ENCODE results near the gene PERM1. TPM values are rescaled to one million over a fixed set of nuclear protein-coding genes. Genes with fewer than 3 reads are reported as not detected.

The PERM1 gene
- total and polyA plus RNA-seq, 4 donors, result 0.42 to 1.5 (median 0.49) TPM

DNA sequence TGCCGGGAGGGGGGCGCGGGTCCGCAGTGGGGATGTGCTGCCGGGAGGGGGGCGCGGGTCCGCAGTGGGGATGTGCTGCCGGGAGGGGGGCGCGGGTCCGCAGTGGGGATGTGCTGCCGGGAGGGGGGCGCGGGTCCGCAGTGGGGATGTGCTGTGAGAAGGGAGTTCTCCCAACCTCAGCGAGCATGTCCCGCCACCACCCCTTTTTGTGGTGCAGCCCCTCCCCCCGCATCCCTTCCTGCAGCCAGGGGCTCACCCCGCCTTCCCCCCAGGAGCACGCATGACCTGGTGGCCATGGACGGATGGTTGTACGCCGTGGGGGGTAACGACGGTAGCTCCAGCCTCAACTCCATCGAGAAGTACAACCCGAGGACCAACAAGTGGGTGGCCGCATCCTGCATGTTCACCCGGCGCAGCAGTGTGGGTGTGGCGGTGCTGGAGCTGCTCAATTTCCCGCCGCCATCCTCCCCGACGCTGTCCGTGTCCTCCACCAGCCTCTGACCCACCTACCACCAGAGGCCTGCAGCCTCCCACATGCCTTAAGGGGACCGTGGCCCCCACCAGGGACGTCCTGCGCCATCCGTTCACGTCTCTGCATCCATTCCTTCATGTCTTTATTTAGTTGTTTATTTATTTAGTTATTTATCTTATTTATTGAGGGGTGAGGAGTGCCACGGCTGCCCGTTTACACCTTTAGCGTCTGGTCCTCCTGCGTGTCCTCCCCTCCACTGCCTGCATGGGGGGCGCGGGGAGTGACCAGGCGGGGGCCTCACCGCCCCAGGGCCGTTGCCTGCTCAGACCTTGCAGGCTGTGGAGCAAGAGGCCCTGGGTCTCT lies 17.0 kb downstream of the PERM1 start:
- intact Hi-C loops (cut with DNase I), result no loop called here
- Histone ChIP-seq H3K36me3 (ENCODE audit: control insufficient read depth in 1 of 2, insufficient read depth in 2 of 2, low read length in 1 of 2) (no peaks in the 10 kb centered on the region), H3K27ac (ENCODE audit: low read depth in 1 of 2, low read length in 2 of 2) (no peak overlapping the region), H3K4me1 (ENCODE audit: control insufficient read depth in 1 of 2, insufficient read depth in 2 of 2, low read length in 2 of 2) (no peaks in the 10 kb centered on the region), H3K4me3 (ENCODE audit: low read length in 2 of 2) (no peak overlapping the region), H3K9me3 (ENCODE audit: control insufficient read depth, low read length) (no peaks in the 10 kb centered on the region), H3K27me3 (ENCODE audit: control insufficient read depth in 1 of 2, insufficient read depth in 2 of 2, low read length in 1 of 2) (no peaks in the 10 kb centered on the region)
- no peak for ATAC-seq (ENCODE audit: low FRiP score)
- 96 to 97% methylated on average over 36 to 44 of the region's 51 CpGs for WGBS, 2 donors
- no peak for DNase-seq

DNA sequence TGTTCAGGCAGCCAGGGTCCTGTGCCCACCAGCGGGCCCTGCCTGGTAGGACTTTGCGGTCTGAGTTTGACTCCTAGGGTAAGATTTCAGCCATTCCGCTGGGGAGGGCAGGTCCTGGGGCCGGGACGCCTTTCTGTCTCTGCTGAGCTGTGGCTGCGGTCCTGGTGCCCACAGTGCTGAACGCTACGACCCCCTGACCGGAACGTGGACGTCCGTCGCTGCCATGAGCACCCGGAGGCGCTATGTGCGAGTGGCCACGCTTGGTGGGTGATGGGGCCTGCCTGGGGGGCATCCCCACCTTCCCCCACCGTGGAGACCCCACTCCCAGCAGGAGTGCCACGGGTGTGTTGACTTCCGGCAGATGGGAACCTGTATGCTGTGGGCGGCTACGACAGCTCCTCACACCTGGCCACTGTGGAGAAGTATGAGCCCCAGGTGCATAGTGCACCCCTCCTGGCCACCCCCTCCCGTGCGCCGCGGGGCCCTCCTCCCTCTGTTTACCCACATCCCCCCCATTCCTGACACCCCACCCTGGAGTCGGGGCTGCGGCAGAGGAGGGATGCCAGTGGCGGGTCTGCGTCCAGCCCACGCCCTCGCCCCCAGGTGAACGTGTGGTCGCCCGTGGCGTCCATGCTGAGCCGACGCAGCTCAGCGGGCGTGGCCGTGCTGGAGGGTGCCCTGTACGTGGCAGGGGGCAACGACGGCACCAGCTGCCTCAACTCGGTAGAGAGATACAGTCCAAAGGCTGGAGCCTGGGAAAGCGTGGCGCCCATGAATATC lies 18.0 kb downstream of the PERM1 start:
- Histone ChIP-seq H3K4me3 (ENCODE audit: low read length in 2 of 2) (no peak overlapping the region), H3K27me3 (ENCODE audit: control insufficient read depth in 1 of 2, insufficient read depth in 2 of 2, low read length in 1 of 2) (no peaks in the 10 kb centered on the region), H3K36me3 (ENCODE audit: control insufficient read depth in 1 of 2, insufficient read depth in 2 of 2, low read length in 1 of 2) (no peaks in the 10 kb centered on the region), H3K27ac (ENCODE audit: low read depth in 1 of 2, low read length in 2 of 2) (no peak overlapping the region), H3K4me1 (ENCODE audit: control insufficient read depth in 1 of 2, insufficient read depth in 2 of 2, low read length in 2 of 2) (no peaks in the 10 kb centered on the region), H3K9me3 (ENCODE audit: control insufficient read depth, low read length) (no peaks in the 10 kb centered on the region)
- no peak for DNase-seq
- ATAC-seq (ENCODE audit: low FRiP score), result no peak
- intact Hi-C loops (cut with DNase I), result no loop called here
- WGBS, 2 donors, result 94 to 95% methylated on average over 47 of the region's 47 CpGs

- DNase-seq (no peak), ATAC-seq (ENCODE audit: low FRiP score) (no peak)
- no peaks in the 10 kb centered on the region for H3K9me3 ChIP-seq (ENCODE audit: control insufficient read depth, low read length)
- H3K27ac ChIP-seq (ENCODE audit: low read depth in 1 of 2, low read length in 2 of 2), result no peak overlapping the region
- H3K27me3 ChIP-seq (ENCODE audit: control insufficient read depth in 1 of 2, insufficient read depth in 2 of 2, low read length in 1 of 2), result no peaks in the 10 kb centered on the region
- H3K4me1 ChIP-seq (ENCODE audit: control insufficient read depth in 1 of 2, insufficient read depth in 2 of 2, low read length in 2 of 2), result no peaks in the 10 kb centered on the region
- no peaks in the 10 kb centered on the region for H3K36me3 ChIP-seq (ENCODE audit: control insufficient read depth in 1 of 2, insufficient read depth in 2 of 2, low read length in 1 of 2)
- H3K4me3 ChIP-seq (ENCODE audit: low read length in 2 of 2), result no peak overlapping the region
- 91 to 94% methylated on average over 16 of the region's 16 CpGs for WGBS, 2 donors
- intact Hi-C loops (cut with DNase I), result no loop called here
Measured at GRCh38 chr1:963301-963651, 18.6 kb downstream of the PERM1 start.

- Histone ChIP-seq H3K27ac (ENCODE audit: low read depth in 1 of 2, low read length in 2 of 2) (no peak overlapping the region), H3K27me3 (ENCODE audit: control insufficient read depth in 1 of 2, insufficient read depth in 2 of 2, low read length in 1 of 2) (no peaks in the 10 kb centered on the region), H3K4me3 (ENCODE audit: low read length in 2 of 2) (no peak overlapping the region), H3K9me3 (ENCODE audit: control insufficient read depth, low read length) (no peaks in the 10 kb centered on the region), H3K36me3 (ENCODE audit: control insufficient read depth in 1 of 2, insufficient read depth in 2 of 2, low read length in 1 of 2) (no peaks in the 10 kb centered on the region), H3K4me1 (ENCODE audit: control insufficient read depth in 1 of 2, insufficient read depth in 2 of 2, low read length in 2 of 2) (no peaks in the 10 kb centered on the region)
- ATAC-seq (ENCODE audit: low FRiP score) (no peak), DNase-seq (no peak)
- 96 to 97% methylated on average over 57 of the region's 57 CpGs for WGBS, 2 donors
- intact Hi-C loops (cut with DNase I), result no loop called here
Measured at GRCh38 chr1:962381-963300, 19.3 kb downstream of the PERM1 start.

GRCh38 chr1:961132-961669 lies 20.7 kb downstream of the PERM1 start:
- no peak for DNase-seq
- Histone ChIP-seq H3K4me1 (ENCODE audit: control insufficient read depth in 1 of 2, insufficient read depth in 2 of 2, low read length in 2 of 2) (no peaks in the 10 kb centered on the region), H3K36me3 (ENCODE audit: control insufficient read depth in 1 of 2, insufficient read depth in 2 of 2, low read length in 1 of 2) (no peaks in the 10 kb centered on the region), H3K9me3 (ENCODE audit: control insufficient read depth, low read length) (no peaks in the 10 kb centered on the region), H3K27me3 (ENCODE audit: control insufficient read depth in 1 of 2, insufficient read depth in 2 of 2, low read length in 1 of 2) (no peaks in the 10 kb centered on the region), H3K4me3 (ENCODE audit: low read length in 2 of 2) (peak overlapping the region; percentile 83 to 86), H3K27ac (ENCODE audit: low read depth in 1 of 2, low read length in 2 of 2) (no peak overlapping the region)
- intact Hi-C loops (cut with DNase I), result no loop called here
- no peak for ATAC-seq (ENCODE audit: low FRiP score)
- 36 to 39% methylated on average over 48 to 56 of the region's 56 CpGs for WGBS, 2 donors

DNA sequence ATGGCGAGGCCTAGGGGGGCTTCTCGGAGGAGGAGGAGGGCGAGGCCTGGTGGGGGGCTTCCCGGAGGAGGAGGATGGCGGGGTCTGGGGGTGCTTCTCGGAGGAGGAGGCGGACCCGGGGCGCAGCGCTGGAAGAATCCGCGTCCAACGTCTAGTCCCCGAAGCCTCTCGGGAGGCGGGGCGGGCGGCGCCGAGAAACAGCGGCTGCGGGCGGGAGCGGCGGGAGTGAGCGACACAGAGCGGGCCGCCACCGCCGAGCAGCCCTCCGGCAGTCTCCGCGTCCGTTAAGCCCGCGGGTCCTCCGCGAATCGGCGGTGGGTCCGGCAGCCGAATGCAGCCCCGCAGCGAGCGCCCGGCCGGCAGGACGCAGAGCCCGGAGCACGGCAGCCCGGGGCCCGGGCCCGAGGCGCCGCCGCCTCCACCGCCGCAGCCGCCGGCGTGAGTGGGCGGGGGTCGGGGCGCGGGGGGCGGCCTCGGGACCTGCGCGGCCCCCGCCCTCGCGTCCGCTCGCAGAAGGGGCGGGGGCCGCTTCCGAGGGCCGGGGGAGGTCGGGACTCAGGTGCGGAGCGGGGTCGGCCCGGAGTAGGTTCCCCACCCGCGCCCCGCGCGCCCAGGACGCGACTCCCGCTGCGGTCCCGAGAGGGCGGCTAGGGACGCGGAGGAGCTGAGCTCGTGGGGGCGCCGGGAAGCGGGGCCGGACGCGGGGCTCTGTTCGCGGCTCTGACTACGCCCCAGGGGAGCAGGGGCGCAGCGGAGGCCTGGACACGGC lies 21.3 kb downstream of the PERM1 start, which contains the start of gene KLHL17:
Gene KLHL17 (plus strand): TSS at position 222 of the 769 bp plus-strand sequence. CDS start 110 bp downstream, at position 332.
- DNase-seq (peak; percentile 86 to 95), ATAC-seq (ENCODE audit: low FRiP score) (peak; percentile 39)
- Histone ChIP-seq H3K36me3 (ENCODE audit: control insufficient read depth in 1 of 2, insufficient read depth in 2 of 2, low read length in 1 of 2) (no peaks in the 10 kb centered on the region), H3K27ac (ENCODE audit: low read depth in 1 of 2, low read length in 2 of 2) (no peak within 1 kb of the TSS), H3K4me3 (ENCODE audit: low read length in 2 of 2) (peak within 1 kb of the TSS; percentile 83 to 86), H3K4me1 (ENCODE audit: control insufficient read depth in 1 of 2, insufficient read depth in 2 of 2, low read length in 2 of 2) (no peaks in the 10 kb centered on the region), H3K27me3 (ENCODE audit: control insufficient read depth in 1 of 2, insufficient read depth in 2 of 2, low read length in 1 of 2) (no peaks in the 10 kb centered on the region), H3K9me3 (ENCODE audit: control insufficient read depth, low read length) (no peaks in the 10 kb centered on the region)
- intact Hi-C loops (cut with DNase I), result no loop called here
- 1 to 2% methylated on average over 45 to 109 of the region's 109 CpGs for WGBS, 2 donors

- intact Hi-C loops (cut with DNase I), result loop anchor here (5.0 to 10.0 kb wide), 2 partner anchors 55 to 58 kb away; no protein-coding TSS in a partner anchor
- Histone ChIP-seq H3K27ac (ENCODE audit: low read depth in 1 of 2, low read length in 2 of 2) (no peak overlapping the region), H3K36me3 (ENCODE audit: control insufficient read depth in 1 of 2, insufficient read depth in 2 of 2, low read length in 1 of 2) (no peaks in the 10 kb centered on the region), H3K4me3 (ENCODE audit: low read length in 2 of 2) (peak overlapping the region; percentile 83 to 86), H3K4me1 (ENCODE audit: control insufficient read depth in 1 of 2, insufficient read depth in 2 of 2, low read length in 2 of 2) (no peaks in the 10 kb centered on the region), H3K9me3 (ENCODE audit: control insufficient read depth, low read length) (no peaks in the 10 kb centered on the region), H3K27me3 (ENCODE audit: control insufficient read depth in 1 of 2, insufficient read depth in 2 of 2, low read length in 1 of 2) (no peaks in the 10 kb centered on the region)
- no peak for ATAC-seq (ENCODE audit: low FRiP score)
- no peak for DNase-seq
- WGBS, 2 donors, result 20 to 27% methylated on average over 26 to 57 of the region's 57 CpGs
Measured at GRCh38 chr1:959731-960362, 22.0 kb downstream of the PERM1 start.
